ENCODE results near the gene SUGP1.

SUGP1 gene

DNA sequence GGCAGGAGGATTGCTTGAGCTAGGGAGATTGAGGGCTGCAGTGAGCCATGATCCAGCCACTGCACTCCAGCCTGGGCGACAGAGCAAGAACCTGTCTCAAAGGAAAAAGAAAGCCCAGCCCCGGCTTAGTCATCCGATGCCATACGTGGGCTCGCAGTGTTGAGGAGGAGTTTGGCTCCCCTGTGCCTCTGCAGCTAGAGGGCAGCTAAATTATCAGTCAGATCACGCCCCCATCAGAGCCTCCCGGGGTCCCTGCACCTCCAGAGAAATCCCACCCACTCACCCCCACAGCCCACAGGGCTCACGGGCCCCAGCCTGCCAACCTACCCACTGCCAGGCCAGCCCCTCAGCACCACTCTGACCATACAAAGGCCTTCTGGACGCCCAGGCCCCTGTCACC lies 28.0 kb upstream of the SUGP1 start:
- H4K20me1 ChIP-seq (ENCODE audit: insufficient read depth) = no peaks in the 10 kb centered on the region
- H3K4me3 ChIP-seq (IDR thresholded peaks at IDR 0.05; ENCODE audit: insufficient read depth, low read depth, low read length) = no peak overlapping the region
- no peak overlapping the region for H3K27ac ChIP-seq
- H3K9ac ChIP-seq = no peak overlapping the region
- no peaks in the 10 kb centered on the region for H3K36me3 ChIP-seq (ENCODE audit: insufficient read depth)
- TF ChIP-seq, protein P1, sequence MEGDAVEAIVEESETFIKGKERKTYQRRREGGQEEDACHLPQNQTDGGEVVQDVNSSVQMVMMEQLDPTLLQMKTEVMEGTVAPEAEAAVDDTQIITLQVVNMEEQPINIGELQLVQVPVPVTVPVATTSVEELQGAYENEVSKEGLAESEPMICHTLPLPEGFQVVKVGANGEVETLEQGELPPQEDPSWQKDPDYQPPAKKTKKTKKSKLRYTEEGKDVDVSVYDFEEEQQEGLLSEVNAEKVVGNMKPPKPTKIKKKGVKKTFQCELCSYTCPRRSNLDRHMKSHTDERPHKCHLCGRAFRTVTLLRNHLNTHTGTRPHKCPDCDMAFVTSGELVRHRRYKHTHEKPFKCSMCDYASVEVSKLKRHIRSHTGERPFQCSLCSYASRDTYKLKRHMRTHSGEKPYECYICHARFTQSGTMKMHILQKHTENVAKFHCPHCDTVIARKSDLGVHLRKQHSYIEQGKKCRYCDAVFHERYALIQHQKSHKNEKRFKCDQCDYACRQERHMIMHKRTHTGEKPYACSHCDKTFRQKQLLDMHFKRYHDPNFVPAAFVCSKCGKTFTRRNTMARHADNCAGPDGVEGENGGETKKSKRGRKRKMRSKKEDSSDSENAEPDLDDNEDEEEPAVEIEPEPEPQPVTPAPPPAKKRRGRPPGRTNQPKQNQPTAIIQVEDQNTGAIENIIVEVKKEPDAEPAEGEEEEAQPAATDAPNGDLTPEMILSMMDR (conservative IDR thresholded peaks at IDR 0.05; ENCODE audit: low read depth, low read length) = no peak
- H3K4me1 ChIP-seq (ENCODE audit: low read depth, poor library complexity, severe bottlenecking) = no peaks in the 10 kb centered on the region
- H3K4me2 ChIP-seq = no peak overlapping the region
- H3K79me2 ChIP-seq (ENCODE audit: insufficient read depth, low read depth) = no peaks in the 10 kb centered on the region
- H3K27me3 ChIP-seq (ENCODE audit: insufficient read depth, low read depth) = no peaks in the 10 kb centered on the region
- no peak overlapping the region for H2AFZ ChIP-seq (ENCODE audit: low read depth)

DNA sequence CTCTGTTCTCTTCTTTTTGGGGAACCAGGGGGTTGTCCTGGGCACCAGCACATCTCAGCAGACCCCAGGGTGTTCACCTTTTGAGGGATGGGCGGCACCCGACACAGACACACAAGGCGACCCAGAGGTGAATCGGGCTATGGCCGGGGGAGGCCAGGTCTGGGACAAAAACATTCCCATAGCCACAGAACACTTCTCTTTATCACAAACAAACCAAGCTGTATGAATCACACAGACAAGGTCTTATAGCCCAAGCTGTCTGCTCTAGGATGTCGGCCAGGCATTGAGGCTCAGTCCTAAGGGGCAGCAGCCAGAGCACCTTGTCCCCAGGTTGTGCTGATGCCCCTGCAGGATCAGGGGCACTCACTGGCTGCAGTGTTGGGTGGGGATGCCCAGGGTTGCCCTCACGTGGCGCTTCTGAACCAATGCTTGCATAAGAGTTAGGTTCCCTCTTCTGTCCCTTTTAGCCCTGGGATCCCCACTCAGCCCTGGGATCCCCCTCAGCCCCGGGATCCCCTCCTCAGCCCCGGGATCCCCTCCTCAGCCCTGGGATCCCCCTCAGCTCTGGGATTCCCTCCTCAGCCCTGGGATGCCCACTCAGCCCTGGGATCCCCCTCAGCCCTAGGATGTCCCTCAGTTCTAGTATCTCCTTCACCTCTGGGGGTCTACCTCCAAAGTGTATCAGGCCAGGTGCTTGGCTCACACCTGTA lies 27.2 kb upstream of the SUGP1 start:
- Histone ChIP-seq H3K27me3 (ENCODE audit: insufficient read depth, low read depth) (no peaks in the 10 kb centered on the region), H3K27ac (no peak overlapping the region), H3K4me2 (no peak overlapping the region), H2AFZ (ENCODE audit: low read depth) (no peak overlapping the region), H4K20me1 (ENCODE audit: insufficient read depth) (no peaks in the 10 kb centered on the region), H3K9ac (no peak overlapping the region), H3K36me3 (ENCODE audit: insufficient read depth) (no peaks in the 10 kb centered on the region), H3K79me2 (ENCODE audit: insufficient read depth, low read depth) (no peaks in the 10 kb centered on the region), H3K4me3 (IDR thresholded peaks at IDR 0.05; ENCODE audit: insufficient read depth, low read depth, low read length) (no peak overlapping the region), H3K4me1 (ENCODE audit: low read depth, poor library complexity, severe bottlenecking) (no peaks in the 10 kb centered on the region)
- TF ChIP-seq, protein P1 (conservative IDR thresholded peaks at IDR 0.05; ENCODE audit: low read depth, low read length) = no peak

DNA sequence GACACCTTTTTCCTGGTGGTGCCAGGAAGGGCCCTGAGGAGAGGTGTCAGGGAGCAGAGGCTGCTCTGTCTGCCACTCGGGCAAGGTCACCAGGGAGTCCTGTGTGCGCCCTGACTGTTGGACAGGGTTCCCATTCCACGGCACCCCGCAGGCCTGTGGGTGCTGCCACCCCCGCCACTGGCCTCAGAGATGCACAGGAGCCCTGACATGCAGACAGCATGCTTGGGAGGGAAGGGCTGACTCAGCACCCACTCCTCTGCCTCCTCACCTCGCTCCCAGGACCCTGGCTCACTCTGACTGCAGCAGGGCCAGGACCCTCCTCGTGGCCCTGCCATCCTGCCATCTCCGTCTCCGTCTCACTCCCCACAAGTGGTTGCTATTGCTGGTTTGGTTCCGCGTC lies 25.7 kb upstream of the SUGP1 start:
- Histone ChIP-seq H3K9ac (no peak overlapping the region), H3K79me2 (ENCODE audit: insufficient read depth, low read depth) (no peaks in the 10 kb centered on the region), H4K20me1 (ENCODE audit: insufficient read depth) (no peaks in the 10 kb centered on the region), H3K27ac (no peak overlapping the region), H3K4me1 (ENCODE audit: low read depth, poor library complexity, severe bottlenecking) (no peaks in the 10 kb centered on the region), H3K27me3 (ENCODE audit: insufficient read depth, low read depth) (no peaks in the 10 kb centered on the region), H3K4me2 (no peak overlapping the region), H3K4me3 (IDR thresholded peaks at IDR 0.05; ENCODE audit: insufficient read depth, low read depth, low read length) (no peak overlapping the region), H2AFZ (ENCODE audit: low read depth) (no peak overlapping the region), H3K36me3 (ENCODE audit: insufficient read depth) (no peaks in the 10 kb centered on the region)
- TF ChIP-seq, protein P1 (conservative IDR thresholded peaks at IDR 0.05; ENCODE audit: low read depth, low read length) = no peak

DNA sequence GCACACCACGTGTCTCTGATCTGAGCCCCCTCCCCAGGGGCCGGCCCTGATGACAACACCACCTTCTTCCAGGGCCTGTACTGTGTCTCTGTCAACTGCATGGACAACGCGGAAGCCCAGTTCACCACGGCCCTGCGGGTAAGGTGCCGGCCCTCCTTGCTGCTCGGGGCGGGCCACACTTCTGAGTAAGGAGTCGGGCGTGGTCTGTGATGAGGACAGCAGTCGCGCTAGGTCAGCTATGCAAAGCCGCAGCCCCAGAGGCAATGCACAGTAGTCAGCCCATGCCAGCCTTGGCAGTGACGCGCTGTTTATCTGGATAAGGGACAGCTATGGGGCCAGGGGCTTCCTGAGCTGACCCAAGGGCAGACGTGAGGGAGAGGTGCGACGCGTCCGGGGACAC lies 24.9 kb upstream of the SUGP1 start:
- TF ChIP-seq, protein P1 (conservative IDR thresholded peaks at IDR 0.05; ENCODE audit: low read depth, low read length) = no peak
- no peaks in the 10 kb centered on the region for H3K36me3 ChIP-seq (ENCODE audit: insufficient read depth)
- no peak overlapping the region for H3K4me2 ChIP-seq
- no peak overlapping the region for H2AFZ ChIP-seq (ENCODE audit: low read depth)
- H3K4me3 ChIP-seq (IDR thresholded peaks at IDR 0.05; ENCODE audit: insufficient read depth, low read depth, low read length) = no peak overlapping the region
- H4K20me1 ChIP-seq (ENCODE audit: insufficient read depth) = no peaks in the 10 kb centered on the region
- no peaks in the 10 kb centered on the region for H3K27me3 ChIP-seq (ENCODE audit: insufficient read depth, low read depth)
- H3K4me1 ChIP-seq (ENCODE audit: low read depth, poor library complexity, severe bottlenecking) = no peaks in the 10 kb centered on the region
- H3K9ac ChIP-seq = no peak overlapping the region
- H3K27ac ChIP-seq = no peak overlapping the region
- no peaks in the 10 kb centered on the region for H3K79me2 ChIP-seq (ENCODE audit: insufficient read depth, low read depth)

All from KMS-11 (cell line).